ENCODE data around the gene SIAH2.

Gene SIAH2

DNA sequence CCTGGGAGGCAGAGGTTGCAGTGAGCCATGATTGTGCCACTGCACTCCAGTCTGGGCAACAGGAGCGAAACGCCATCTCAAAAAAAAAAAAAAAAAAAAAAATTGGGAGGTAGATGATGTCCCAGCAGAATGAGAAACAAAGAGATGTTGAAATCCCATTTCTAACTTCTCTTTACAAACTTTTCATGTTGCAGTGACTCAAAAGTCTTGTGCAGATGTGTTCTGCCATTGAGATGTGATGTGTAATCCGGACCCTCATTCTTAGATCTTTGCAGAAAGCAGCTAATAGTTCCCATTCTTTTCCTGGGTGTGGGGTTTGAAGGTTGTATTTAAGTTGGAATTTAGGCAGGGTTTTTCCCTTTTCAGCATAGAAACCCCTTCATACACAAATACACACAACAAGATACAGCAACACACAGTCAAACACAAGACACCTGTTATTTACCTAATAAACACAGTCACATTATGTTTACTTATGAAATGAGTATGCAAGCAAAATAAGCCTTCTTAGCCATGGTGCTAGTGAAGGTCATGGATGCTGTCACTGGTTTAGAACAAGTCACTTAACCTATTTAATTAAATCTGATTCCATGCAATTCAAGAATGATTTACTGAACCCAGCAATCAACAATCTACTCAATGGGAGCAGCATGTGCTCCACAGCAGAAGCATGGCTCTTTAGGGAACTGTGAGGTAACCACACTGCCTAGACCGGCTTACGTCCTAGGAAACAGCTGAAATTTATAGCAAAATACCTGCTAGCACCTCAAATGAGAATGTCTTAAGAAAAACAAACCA, 14.9 kb downstream of the SIAH2 start:
- DNase-seq, result no peak

DNA sequence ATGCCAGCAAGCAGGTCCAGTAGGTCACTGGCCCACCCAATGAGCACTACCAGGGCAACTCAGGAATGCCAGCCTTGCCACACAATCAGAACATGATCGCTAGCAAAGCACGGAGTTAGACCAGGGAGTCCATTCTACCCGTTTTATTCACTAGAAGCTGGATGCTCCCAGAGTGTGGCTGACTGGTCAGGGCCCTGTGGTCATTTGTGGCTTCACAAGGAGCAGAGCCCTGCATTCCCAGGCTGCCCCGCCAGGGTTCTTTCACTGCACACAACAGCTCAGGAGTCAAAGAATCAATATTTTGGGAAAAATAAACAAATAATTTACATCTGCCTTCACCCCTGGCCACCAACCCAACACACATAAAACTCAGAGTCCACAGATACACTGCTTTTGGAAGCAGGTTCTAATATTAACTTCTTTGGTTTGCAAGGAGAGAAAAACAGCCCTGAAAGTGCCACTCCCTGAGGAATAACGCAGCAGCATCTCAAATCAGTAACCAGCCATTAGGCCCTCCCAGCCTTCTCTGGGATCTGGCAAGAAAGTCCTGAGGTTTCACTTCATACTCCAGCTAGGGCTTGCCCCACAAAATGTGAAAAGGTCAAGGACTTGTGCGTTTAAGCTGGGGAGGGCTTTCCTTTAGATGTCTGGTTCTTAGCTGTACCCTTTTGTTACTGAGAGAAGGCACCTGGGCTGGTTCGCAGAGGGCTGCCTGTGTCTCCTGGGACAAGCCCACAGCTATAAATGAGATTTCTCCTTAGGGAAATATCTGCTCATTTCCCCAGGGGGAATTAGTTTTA, 16.0 kb downstream of the SIAH2 start:
- DNase-seq, result no peak

DNA sequence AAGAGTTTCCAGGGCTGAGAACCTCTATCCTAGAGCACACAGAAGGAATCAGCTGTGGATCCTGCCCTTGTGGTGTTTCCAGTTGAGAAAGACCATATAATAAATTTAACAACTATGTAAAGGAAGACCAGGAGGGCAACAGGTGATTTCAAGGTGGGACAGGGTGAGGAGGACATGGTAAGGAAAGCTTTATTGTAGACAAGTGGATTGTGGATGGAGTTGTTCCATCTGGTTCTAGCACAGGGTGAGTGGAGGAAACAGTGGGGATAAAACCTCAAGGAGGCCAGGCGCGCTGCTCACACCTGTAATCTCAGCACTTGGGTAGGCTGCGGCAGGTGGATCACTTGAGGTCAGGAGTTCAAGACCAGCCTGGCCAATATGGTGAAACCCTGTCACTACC, 17.1 kb downstream of the SIAH2 start:
- DNase-seq, result no peak

DNA sequence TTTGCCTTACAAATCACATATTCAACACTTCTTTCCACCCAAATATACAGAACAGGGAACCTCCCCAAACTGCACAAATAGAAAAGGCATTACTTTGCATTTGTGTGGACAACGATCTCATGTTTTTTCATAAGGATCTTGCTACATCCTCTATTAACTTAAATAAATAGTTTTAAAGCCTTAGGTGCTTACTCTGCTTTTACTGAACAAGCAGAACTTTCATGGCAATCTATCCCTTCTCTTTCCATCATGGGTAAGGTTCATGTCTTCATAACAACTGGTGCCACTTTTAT, 18.1 kb downstream of the SIAH2 start:
- no peak for DNase-seq

DNA sequence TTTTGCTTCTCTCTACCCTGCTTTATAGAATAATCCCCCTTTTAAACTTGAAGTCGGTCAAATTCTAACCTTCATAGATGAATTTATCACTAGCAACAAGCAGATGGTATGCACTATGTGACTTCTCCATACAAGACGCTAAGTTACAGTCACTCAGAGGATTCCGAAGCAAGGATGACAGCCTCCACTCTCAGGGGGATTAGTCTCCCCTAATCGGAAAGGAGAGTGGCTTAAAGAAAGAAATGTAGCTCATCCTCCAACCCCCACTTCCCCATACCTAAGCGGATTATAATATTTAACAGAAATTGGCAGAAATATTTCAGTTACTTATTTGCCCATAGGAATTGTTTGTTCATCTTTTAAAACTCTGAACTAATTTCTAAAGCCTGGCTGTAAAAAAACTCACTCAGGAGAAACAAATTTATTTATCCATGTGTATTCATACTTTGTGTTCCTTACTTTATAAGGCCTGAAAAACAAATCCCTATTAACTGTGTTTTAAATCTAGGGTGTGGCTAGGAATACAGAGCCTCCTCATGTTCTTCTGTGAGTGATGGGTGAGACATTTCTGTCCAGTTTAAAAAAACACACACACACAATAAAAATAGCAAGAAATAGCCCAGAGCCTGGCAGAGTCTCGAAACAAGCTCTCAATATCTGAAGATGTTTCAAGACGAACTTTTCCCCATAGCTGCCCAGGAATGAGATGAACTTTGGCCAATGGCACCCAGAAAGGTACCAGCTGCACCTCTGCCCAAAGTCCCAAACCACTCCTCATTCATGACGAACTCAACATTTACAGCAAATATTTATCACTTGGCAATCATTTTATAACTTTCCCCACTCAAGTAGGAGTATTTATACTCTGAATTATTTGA, 18.7 kb downstream of the SIAH2 start:
- no peak for DNase-seq

DNA sequence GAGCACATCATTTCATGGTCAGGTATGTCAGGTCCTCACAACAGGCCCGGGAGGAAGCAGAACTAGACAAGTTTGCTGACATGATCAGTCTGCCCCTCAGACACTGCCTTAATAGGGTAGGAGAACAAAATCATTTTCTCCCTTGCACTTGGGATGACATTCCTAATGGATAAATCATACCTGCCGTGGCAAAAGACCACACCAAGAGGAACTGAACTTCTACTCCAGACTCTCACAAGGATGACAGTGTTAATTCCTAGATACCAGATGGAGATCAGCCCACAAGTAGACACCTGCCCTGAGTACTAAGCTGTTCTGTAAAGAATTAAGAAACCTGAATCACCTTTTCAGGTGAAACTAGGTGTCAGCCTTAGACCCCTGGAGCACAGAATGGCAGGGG, 19.5 kb downstream of the SIAH2 start:
- DNase-seq, result no peak

DNA sequence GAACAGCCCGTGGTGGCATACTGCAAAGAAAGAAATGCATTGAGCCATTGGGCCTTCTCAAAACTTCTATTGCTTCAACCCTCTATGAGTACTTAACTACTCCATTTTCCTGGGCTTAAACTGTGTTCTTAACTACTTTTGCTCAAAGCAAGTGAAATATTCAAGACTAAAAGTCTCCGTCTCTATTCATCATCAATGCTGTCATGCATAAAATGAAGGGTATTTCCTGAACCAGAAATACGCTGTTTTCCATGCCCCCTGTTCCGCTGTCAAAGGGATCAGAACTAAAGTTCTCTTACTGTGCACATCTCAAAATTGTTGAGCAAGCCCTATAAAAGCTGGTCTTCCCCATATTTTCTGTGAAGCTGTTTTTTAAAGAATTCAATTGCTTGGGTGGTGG, 20.3 kb downstream of the SIAH2 start:
- DNase-seq, result no peak

DNA sequence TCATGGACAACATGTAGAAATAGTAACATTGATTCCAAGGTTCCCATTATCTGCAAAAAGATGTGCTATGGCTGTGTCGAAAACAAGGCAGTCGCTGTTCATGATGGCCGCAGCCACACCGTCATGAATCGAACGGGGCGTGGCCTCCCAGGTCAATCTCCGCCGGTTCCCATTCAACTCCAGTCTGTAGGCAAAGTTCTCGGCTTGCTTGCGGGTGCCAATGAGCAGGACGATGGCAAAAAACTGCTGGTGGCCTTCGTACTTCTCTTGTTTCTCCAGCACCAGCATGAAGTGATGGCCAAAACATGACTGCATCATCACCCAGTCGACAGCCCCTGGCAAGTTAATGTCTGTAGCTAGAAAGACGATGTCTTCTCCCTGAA, 20.8 kb downstream of the SIAH2 start:
- no peak for DNase-seq

DNA sequence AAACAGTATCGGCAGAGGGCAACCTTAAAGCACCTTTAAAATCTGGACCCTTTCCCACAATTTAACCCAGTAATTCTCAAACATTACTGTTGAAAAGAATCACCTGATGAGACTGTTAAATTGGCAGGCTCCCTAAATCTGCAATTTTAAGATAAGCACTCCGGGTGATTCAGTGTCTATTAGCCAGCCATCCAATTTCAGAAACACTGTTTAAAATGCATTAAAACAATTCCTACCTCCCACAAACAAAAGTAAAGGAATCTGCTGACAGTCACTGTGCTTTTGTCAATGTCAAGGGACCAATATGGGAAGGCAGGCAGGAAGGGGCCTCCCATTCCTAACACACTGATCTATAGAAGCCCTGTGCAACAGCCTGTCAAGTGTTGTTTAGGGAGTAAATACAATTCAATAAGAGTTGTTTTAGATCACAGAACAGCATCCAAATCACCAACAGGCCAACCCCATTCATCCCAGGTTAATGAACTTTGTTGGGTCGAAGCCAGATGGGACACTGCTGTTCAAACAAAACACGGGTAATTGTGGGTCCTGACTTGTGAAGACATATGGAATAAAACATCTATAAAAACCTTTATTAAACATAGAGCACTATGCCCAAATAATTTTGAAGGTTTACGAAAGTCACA, 21.4 kb downstream of the SIAH2 start:
- no peak for DNase-seq

DNA sequence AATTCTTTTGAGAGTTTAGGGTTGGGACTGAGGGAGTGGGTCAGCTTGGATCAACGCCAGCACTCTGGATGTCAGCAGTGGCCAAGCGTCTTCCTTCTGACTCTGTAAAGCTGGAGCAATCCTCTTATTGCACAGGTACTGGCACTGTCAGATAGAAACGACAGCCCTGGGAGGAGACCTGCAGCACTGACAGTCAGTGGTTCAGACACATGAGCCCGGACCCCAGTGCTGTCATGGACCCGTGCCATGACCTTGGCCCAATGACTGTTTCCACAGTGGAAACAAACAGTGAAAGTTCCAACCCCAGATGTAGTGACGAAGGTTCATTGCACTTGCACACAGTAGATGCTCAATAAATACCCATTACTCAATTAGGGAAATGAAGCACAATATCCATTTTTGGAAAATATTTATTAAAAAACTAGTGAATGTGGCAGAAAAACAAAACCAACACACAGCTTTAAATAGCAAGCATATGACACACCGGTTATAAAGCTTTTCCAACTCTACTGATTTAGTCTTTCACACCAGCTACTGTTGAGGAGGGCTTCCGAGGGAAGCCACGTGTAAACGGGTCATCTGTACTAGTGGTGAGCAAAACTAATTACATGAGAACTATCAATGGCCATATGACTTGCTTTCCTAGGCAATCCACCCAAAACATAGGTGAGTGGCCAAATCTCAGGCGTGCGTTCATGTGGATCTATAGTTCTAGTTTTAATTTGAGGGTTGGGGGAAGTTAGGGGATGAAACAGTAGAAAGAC, 22.1 kb downstream of the SIAH2 start:
- no peak for DNase-seq

DNA sequence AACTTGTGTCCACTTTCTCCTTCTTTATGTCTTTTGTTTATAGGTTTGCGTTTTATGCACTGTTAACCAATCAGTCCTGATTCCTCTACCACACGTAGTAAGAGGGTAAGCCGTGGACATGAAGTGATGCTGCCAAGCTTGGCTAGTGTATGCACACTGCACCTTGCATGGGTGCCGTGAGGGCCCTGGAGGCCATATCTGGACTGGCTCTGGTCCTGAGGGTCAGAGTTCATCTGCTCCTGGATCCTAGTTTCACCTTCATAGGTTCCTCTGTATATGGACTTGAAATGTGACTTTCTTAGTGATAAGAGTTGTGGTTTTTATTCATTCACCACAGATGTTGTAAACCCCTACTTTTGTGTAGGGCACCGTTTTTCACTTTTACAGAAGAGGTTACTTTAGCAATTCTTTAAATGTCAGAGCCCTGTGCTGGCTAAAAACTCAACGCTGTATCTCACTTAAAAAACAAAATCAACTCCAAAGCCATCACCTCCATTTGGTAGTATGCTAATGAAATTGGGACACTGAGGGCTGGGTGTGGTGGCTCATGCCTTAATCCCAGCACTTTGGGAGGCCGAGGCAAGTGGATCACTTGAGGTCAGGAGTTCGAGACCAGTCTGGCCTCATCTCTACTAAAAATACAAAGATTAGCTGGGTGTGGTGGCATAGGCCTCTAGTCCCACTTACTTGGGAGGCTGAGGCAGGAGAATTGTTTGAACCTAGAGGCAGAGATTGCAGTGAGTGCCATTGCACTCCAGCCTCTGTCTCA, 22.9 kb downstream of the SIAH2 start:
- no peak for DNase-seq

DNA sequence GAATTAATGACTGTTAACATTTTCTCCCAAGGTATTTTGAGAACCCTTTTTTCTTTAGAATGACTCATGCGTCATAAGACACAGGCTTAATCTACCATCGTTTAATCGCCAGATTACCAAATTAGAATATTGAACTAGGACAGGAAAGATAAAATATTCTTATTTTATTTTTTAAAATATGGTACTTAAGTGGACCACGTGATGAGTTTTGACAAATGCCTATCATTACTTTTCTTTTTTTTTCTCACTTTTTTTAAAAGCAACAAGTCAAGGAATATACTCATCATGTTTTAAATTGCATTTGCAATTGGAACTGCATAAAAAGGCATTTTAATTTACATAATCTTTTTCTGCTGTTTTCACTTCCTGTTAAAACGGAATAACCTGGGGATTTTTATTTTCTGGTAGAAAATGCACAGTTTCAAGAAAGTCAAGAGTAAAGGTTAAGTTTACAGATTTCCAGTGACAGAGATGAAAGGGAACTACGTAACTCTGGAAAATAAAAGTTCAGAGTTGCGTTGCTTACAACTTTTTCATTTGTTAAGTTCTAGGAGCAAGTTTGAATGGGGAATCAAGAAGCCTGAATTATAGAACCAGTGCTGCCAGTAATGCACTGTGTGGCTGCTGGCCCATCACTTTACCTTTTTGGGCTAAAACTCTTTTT, 23.6 kb downstream of the SIAH2 start:
- DNase-seq, result no peak

DNA sequence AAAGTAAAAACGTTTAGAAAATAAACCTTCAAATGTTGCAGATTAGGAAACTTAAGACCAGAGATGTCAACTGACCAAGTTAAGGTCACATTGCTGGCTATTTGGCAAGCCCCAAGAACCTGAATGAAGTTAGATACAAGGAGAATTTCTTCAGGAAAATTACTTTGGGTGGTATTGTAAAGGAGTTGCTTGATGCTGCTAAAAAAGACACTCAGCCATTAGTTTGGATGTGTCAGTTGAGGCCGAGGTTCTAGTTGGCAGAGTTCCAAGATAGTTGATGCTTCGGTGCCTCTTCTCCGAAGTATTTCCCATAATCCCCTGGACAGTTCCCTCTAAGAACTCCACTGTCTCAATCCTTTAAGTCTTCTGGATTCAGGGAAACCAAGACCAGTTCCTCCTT, 24.3 kb downstream of the SIAH2 start:
- no peak for DNase-seq

DNA sequence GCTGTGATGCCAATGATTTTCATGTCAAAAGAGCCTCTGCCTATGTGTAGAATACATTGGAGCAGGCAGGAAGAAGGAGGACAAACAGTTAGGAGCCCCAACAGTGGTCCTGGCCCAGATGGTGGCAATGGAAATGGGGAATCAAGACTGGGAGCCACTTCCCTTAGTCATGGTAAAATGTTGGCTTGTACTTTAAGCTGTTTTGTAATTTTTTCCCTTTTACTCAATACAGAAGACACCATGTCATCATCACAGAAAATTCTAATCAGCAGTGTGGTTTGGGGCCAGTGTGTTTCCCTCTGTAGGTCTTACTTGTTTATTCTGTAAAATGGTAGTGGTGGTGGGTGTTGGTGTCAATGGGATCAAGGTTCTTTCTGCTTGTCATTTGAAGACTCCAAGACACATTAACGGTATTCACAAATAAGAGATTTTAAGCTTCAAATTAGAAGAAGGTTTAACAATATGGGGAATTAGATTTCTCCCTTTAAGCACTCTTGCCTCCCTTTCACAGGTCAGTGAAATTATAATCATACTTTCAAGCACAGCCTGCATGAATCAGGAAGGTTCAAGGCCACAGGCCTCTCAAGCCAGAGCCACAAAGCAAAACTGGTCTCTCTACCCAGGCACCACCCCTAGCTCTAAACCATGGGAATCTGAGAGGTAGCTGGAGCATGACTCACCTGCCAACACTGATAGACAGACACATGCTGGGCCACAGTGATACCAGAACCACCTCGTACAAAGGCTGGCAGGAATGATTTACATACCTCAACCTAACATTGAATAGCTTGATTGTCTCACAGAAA, 24.9 kb downstream of the SIAH2 start:
- no peak for DNase-seq

DNA sequence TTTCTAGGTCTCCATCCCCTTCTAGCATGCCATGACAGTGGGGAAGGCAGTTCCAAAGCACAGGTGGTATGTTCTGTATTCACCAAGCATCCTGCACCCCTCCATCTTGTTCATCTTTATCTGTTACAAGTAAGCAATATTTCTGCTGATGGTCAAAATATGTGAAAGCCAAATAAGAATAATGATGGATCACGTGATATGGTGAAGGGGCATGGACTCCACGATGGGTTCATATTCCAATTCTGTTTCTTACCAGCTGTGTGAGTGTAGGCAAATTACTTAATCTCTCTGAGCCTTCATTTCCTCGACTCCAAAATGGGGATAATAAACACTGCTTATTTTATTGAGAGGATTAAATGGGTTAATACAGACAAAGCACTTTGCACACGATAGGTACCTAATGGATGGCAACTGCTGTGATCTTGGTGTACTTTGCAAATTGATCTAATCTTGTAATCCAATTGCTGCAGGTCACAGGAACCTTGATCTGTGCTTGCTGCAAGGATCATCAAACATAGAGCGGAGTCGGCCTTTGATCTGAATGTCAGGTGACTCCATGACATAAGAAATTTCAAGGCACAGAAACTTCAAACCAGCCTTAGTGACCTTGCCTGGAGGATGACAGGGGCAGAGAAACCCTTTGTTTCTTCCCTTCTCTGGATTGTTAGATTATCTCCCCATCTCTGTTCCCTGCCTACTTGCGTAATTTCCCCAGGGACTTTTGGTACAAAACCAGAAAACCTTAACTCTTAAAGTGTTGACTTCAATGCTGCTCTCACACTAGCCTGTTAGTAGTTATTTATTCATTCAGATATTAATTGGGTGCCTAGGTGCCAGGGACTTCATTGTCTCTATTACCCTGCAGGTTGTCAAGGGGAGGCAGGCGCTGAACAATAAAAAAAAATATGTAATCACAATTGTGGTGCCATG, 25.8 kb downstream of the SIAH2 start:
- DNase-seq, result peak in 4 of 6 experiments; percentile 22 to 39 (median 34)

DNA sequence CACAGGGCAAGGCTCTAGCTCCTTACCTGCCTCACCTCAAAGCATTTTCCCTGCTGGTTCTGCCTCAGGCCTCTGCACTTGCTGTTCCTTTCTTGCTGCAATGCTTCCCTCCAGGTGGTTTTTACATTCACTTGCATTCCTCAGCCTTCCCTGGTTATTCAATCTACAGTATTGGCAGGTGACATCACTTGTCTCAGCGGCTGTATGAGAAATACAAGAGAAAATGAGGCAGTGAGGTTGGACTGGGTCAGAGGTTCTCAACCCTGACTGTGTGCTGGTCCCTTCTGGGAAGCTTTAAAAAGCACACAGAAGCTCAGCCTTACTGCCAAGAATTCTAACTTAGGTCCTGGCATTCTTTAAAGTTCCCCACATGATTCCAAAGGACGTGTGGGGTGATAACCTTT, 26.7 kb downstream of the SIAH2 start:
- DNase-seq, result no peak

DNA sequence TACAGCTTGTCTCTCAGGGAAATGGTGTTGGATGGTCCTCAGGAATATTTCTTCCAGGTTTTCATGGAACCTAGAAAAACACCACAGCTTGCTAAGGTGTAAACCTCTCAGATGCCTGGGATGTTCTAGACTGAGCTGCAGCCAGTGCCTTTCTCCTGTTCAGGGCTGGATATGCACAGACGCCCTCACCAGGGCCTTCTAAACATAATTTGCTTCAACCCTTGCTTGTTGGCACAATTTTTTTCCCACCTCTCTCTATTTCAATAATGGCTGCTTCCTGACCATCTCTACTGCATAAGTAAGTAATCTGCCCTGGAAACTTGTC, 28.2 kb downstream of the SIAH2 start:
- no peak for DNase-seq

DNA sequence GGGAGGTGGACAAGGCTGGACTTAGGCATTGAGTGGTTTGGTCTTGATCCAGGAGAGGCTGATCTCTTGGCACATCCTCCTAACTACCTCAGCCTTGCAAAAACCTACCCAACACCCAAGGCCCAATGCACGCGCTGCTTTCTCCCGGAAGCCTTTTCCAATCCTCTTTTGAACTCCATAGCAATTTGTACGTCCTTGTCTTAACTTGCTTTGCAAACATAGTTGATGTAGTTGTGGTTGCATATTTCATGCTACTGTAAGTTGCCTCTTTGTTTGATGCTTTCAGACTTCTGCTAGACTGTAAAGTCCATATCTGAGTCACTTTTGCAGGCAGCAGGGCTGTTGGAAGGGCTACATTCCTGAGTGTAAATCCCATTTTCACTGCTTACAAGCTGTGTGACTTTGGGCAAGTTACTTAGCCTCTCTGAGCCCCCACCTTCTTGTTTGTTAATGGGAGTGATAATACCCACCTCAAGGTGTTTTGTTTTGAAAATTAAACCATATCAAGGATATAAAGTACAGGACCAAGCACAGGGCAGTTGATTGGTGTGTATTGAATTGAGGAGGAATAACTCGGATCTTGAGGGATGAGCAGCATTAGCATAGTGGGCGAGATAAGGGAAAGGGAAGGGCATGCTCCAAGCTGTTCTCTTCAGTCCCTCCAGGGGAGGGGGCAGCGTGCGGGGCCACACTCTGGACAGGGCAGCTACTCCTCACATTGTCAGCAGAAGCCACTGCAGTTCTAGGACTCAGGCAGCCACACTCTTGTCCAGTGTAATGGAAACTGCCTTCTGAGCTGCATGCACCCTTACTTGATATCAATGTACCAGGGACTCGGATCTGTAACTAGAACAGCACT, 28.8 kb downstream of the SIAH2 start:
- no peak for DNase-seq

Measured in stimulated activated naive CD4-positive, alpha-beta T cell (primary cell).